ENCODE data around the gene CRYZL1. TPM values are rescaled to one million over a fixed set of nuclear protein-coding genes. Genes with fewer than 3 reads are reported as not detected.
"Not testable (repeated sequence)": the region's sequence is repeated elsewhere in the genome, so short reads cannot be mapped to it uniquely, and the experiment has no call there.

Gene CRYZL1
- total RNA-seq, 2 experiments from 2014 or later = 33.6 to 39.3 TPM

DNA sequence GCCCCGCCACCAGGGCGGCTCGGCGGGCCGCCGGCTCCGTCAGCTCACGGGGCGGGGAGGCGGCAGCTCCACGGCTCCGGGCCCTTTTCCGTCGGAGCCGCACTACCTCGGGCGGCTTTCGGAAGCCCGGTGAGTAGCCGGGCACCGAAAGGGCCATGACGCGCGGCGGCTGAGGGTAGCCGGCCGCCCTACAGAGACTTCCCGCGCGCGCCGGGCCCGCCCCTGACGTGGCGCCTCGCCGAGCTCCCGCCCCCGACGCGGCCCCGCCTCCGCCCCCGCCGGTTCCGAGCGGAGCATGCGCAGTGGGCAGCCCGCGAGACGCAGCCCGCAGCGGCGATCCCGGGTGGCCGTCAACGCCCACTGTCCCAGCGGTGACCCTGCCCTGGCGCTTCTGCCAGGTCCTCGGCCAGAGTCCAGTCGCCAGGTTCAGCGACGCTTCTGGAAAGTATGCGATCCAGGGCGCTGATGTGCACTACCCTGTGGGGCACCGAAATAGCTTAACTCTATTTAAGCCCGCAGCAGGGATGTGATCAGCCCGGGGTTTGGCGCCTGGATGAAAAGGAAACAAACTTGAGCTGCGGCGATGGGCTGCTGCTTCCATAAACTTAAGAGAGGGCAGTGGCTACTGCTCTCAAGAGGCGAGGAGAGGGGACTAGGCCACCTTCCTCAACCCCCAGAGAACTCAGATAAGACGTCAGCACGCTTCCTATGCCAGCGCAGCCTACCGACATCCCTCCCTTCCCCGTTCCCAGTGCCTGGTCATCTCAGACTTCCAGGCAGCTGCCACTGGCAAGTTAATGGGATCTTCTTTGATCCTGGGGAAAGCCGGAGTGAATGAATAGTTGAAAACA lies 52.8 kb downstream of the CRYZL1 start, which contains the start of gene DONSON:
TSS of gene DONSON (minus strand) at position 200 of the 851 bp plus-strand sequence. CDS start at position 157, 43 bp downstream.
- ChIA-PET CTCF (interaction anchor here (0.5 to 5.2 kb wide), 13 partner anchors 9 to 392 kb away, joined by 3 to 54 read pairs (median 4); partner anchors contain the start of genes GART and TMEM50B), POLR2A (interaction anchor here (0.5 to 2.6 kb wide), 26 partner anchors 9 to 817 kb away, joined by 3 to 70 read pairs (median 4); partner anchors contain the start of genes DNAJC28, GART, IFNAR1 and PAXBP1)
- DNase-seq = peak; percentile 89
- Mint-ChIP-seq H3K27ac (peak within 1 kb of the TSS; percentile 80), H3K36me3 (ENCODE audit: low read depth) (peaks cover 26% of the 10 kb centered on the region), H3K4me3 (peak within 1 kb of the TSS; percentile 94), H3K4me1 (peaks cover 29% of the 10 kb centered on the region), H3K9me3 (no peaks in the 10 kb centered on the region), H3K27me3 (no peaks in the 10 kb centered on the region)

DNA sequence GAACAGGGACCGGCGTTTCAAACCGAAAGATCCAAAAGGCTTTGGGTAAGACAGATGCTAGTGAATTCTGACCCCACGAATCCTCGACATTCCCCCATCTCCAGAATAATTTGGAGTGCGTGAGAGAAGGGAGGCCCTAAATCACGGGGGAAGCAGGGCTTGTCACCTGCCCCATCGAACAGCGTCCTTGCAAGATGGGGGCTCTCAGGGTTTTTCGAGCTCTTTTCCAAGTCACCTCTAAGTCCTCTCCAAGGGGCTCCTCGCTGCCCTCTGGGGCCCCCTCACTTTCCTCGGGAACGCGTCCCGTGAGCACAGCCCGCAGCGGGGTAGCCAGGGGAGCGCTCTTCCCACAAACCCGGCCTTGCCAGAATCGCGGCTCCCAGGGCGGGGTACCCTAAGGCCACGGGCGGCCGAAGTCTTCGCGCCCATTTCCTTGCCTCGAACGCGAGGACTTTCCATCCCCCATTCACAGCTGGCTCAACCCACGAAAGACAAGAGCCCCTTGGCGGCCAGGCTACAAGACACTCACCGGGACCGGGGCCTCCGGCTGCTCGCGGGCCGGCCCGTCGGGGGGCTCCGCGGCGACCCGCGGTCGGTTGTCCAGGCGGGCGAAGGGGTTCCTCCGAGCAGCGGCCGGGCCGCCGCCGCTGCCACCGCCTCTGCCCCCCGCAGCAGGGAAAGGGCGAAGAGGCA lies 53.6 kb downstream of the CRYZL1 start:
- H3K4me1 Mint-ChIP-seq = peaks cover 29% of the 10 kb centered on the region
- peak; percentile 37 for DNase-seq
- CTCF ChIA-PET = interaction anchor here (0.5 to 5.2 kb wide), 11 partner anchors 9 to 228 kb away, joined by 3 to 54 read pairs (median 4); partner anchors contain the start of genes GART and TMEM50B
- POLR2A ChIA-PET = interaction anchor here (0.9 to 2.6 kb wide), 20 partner anchors 9 to 817 kb away, joined by 3 to 70 read pairs (median 6); partner anchors contain the start of genes DNAJC28, GART, IFNAR1 and PAXBP1
- peaks cover 23% of the 10 kb centered on the region for H3K36me3 Mint-ChIP-seq (ENCODE audit: low read depth)
- peak overlapping the region; percentile 73 for H3K27ac Mint-ChIP-seq
- no peaks in the 10 kb centered on the region for H3K9me3 Mint-ChIP-seq
- H3K27me3 Mint-ChIP-seq = no peaks in the 10 kb centered on the region
- peak overlapping the region; percentile 89 for H3K4me3 Mint-ChIP-seq

DNA sequence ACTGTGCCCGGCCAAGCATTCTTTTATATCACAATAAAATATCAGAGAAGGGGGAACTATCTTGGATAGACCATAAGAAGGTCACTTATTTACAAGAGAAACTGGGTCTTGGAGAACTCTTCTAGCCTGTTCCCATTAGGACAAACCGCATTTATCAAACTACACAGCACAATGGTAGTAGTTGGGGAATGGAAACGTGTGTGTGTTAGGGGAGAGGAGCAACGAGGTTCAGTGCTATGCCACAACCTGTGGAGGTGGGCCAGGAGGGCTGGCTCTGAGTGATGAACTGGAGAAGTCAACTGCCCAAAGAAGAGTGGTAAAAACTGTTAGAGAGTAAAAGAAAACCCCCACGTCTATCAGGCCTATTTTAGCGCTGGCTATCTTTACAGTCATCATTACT lies 54.6 kb downstream of the CRYZL1 start:
- Mint-ChIP-seq H3K4me3 (peak overlapping the region; percentile 71), H3K9me3 (no peaks in the 10 kb centered on the region), H3K36me3 (ENCODE audit: low read depth) (peaks cover 30% of the 10 kb centered on the region), H3K27me3 (no peaks in the 10 kb centered on the region), H3K4me1 (peaks cover 29% of the 10 kb centered on the region), H3K27ac (no peak overlapping the region)
- no peak for DNase-seq
- ChIA-PET CTCF (no interaction called here), POLR2A (interaction anchor here (1.0 kb wide), 1 partner anchor 12 kb away, joined by 3 read pairs; no protein-coding TSS in a partner anchor)

DNA sequence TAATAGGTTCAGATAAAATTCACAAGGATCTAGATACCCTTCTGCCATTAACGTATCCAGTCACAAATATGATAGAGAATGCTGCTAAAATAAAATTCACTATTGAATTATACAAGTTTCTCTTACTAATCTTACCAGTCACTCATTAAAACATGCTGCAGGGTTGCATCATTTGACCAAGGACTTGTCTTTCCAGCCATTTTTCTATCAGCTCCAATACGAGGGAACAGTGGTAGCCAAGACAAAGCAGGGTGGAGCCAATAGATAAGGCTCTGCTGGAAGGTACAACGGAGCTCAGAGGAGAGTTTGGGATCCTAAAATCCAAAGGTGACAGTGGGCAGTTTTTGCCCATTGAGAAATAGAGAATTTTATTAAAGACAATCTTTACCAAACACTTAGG lies 57.1 kb downstream of the CRYZL1 start:
- Mint-ChIP-seq H3K36me3 (ENCODE audit: low read depth) (peaks cover 42% of the 10 kb centered on the region), H3K27ac (no peak overlapping the region), H3K9me3 (no peaks in the 10 kb centered on the region), H3K27me3 (no peaks in the 10 kb centered on the region), H3K4me1 (peaks cover 27% of the 10 kb centered on the region), H3K4me3 (no peak overlapping the region)
- POLR2A ChIA-PET = interaction anchor here (0.9 to 1.6 kb wide), 4 partner anchors 10 to 56 kb away, joined by 3 to 5 read pairs (median 4); no protein-coding TSS in a partner anchor
- CTCF ChIA-PET = interaction anchor here (1.7 to 3.4 kb wide), 2 partner anchors 12 to 22 kb away, joined by 5 to 22 read pairs; no protein-coding TSS in a partner anchor
- DNase-seq = no peak

DNA sequence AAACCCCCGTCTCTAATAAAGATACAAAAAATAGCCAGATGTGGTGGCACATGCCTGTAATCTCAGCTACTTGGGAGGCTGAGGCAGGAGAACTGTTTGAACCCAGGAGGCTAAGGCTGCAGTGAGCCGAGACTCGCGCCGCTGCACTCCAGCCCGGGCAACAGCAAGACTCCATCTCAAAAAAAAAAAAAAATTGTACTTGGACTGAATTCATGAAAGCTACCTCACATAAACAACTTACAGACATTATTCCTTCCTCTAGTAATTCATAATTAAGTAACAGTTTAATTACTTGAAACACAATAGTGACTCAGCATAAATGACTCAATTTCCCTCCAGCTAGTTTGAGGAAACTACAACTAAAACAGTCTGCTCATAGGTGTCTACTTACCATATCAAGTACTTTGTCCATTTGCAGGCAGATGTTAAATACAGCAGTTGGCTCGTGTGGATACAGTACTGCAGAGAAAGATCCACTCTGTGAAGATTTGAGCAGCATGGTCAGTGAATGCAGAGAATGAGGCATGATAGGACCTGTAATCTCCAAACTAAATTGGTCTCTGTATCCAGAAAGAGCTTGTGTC lies 62.5 kb downstream of the CRYZL1 start:
- DNase-seq = no peak
- Mint-ChIP-seq H3K27me3 (no peaks in the 10 kb centered on the region), H3K27ac (peak overlapping the region; percentile 48), H3K9me3 (no peaks in the 10 kb centered on the region), H3K36me3 (ENCODE audit: low read depth) (peaks cover 57% of the 10 kb centered on the region), H3K4me3 (no peak overlapping the region), H3K4me1 (peaks cover 5% of the 10 kb centered on the region)
- POLR2A ChIA-PET = interaction anchor here (0.7 to 3.7 kb wide), 4 partner anchors 9 to 99 kb away, joined by 3 to 17 read pairs (median 3); partner anchors contain the start of genes DONSON and TMEM50B
- CTCF ChIA-PET = interaction anchor here (0.8 to 1.0 kb wide), 2 partner anchors 10 to 26 kb away, joined by 3 read pairs; partner anchors contain the start of gene DONSON

DNA sequence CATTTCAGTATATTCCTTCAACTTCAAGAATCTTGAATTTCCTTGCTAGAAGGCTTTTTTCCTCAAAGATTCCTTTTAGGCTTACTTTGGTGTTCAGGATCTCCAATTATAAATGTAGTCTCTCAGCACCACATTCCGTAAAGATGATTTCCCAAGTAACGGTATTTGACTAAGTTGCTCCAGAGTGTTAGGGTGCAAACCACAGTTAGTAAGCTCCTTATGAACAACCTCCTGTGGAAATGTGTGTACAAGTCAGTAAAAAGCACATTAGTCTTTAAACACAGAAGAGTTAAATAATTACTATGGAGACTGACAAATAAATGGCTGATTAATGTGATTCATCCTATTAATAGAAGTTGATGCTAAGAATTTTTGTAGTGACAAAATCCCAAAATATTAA lies 63.3 kb downstream of the CRYZL1 start:
- no peak overlapping the region for H3K27ac Mint-ChIP-seq
- peaks cover 63% of the 10 kb centered on the region for H3K36me3 Mint-ChIP-seq (ENCODE audit: low read depth)
- ChIA-PET POLR2A (interaction anchor here (0.7 to 3.7 kb wide), 2 partner anchors 10 to 98 kb away, joined by 3 to 17 read pairs; partner anchors contain the start of genes DONSON and TMEM50B), CTCF (interaction anchor here (1.0 kb wide), 1 partner anchor 27 kb away, joined by 3 read pairs; no protein-coding TSS in a partner anchor)
- no peaks in the 10 kb centered on the region for H3K9me3 Mint-ChIP-seq
- no peaks in the 10 kb centered on the region for H3K27me3 Mint-ChIP-seq
- no peak for DNase-seq
- no peak overlapping the region for H3K4me3 Mint-ChIP-seq
- H3K4me1 Mint-ChIP-seq = peaks cover 9% of the 10 kb centered on the region

DNA sequence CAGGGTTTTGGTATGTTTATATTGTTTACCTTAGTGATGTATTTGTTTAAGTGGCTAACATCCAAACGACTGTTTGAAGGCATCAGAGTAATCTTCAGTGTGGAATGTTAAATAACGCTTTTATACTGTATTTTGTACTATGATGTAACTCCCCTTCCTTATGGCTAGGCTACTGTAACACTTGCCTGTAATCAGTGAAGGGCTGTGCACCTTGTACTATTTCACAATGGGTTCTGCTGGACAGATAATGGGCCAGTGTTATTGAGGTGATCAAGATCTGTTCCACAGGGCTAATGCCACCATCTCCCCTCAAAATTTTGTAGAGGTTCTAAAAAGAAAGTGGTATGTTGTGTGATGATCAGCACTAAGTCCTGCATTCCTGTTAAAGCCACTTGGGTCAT lies 64.8 kb downstream of the CRYZL1 start:
- H3K27ac Mint-ChIP-seq, H3K27me3 Mint-ChIP-seq, H3K4me1 Mint-ChIP-seq, CTCF ChIA-PET, DNase-seq, H3K4me3 Mint-ChIP-seq, H3K9me3 Mint-ChIP-seq: not testable (repeated sequence)
- peaks cover 67% of the 10 kb centered on the region for H3K36me3 Mint-ChIP-seq (ENCODE audit: low read depth)
- POLR2A ChIA-PET = interaction anchor here (0.9 to 3.7 kb wide), 2 partner anchors 11 to 33 kb away, joined by 3 to 17 read pairs; partner anchors contain the start of gene DONSON

DNA sequence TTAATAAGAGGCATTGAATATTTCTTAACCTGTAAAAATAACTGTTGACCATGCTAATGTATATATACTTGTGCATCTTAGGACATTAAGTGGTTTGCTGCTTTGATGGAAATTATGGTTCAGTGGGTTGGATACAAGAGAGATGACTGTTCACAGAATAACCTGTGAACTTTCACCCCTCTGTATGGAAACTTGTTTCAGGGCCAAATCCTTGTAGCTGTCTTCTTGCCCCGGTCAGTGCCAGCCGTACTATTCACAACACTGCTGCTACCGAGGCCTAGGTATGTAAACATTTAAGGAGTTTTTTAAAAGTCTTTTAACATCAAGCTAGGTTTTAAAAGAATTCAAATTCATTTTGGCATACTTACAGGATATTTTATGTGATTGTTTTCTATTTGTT lies 69.2 kb downstream of the CRYZL1 start:
- POLR2A ChIA-PET = interaction anchor here (0.6 to 1.9 kb wide), 4 partner anchors 16 to 350 kb away, joined by 3 to 6 read pairs (median 3); partner anchors contain the start of genes DONSON and SON
- H3K27ac Mint-ChIP-seq = no peak overlapping the region
- CTCF ChIA-PET = interaction anchor here (2.0 to 3.6 kb wide), 2 partner anchors 11 to 34 kb away, joined by 5 to 13 read pairs; no protein-coding TSS in a partner anchor
- no peak for DNase-seq
- H3K27me3 Mint-ChIP-seq = no peaks in the 10 kb centered on the region
- H3K4me1 Mint-ChIP-seq = peaks cover 25% of the 10 kb centered on the region
- no peaks in the 10 kb centered on the region for H3K9me3 Mint-ChIP-seq
- H3K4me3 Mint-ChIP-seq = no peak overlapping the region
- H3K36me3 Mint-ChIP-seq (ENCODE audit: low read depth) = peaks cover 73% of the 10 kb centered on the region

DNA sequence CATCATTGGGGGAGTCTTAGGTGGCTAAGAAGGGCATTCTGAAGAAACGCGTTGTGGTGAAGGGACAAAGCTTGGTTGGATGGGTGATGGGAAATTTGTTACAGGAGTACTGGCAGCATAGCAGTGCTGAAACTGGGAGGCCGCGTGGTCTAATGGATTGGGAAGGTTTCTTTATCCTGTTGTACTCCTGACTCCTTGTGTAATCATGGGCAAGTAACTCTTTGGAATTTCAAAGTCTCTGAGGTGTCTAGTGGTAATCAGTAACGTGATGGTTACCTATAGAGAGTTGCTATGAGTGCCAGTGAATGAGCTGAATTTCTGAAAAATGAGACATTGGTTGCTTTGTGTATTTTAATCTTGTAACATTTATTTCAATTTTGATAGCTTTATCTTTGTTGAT lies 71.5 kb downstream of the CRYZL1 start:
- Mint-ChIP-seq H3K4me1 (peaks cover 43% of the 10 kb centered on the region), H3K27me3 (no peaks in the 10 kb centered on the region), H3K4me3 (no peak overlapping the region), H3K36me3 (ENCODE audit: low read depth) (peaks cover 63% of the 10 kb centered on the region), H3K9me3 (no peaks in the 10 kb centered on the region), H3K27ac (peak overlapping the region; percentile 33)
- DNase-seq = no peak
- CTCF ChIA-PET = interaction anchor here (1.6 kb wide), 1 partner anchor 36 kb away, joined by 6 read pairs; no protein-coding TSS in a partner anchor
- POLR2A ChIA-PET = no interaction called here

DNA sequence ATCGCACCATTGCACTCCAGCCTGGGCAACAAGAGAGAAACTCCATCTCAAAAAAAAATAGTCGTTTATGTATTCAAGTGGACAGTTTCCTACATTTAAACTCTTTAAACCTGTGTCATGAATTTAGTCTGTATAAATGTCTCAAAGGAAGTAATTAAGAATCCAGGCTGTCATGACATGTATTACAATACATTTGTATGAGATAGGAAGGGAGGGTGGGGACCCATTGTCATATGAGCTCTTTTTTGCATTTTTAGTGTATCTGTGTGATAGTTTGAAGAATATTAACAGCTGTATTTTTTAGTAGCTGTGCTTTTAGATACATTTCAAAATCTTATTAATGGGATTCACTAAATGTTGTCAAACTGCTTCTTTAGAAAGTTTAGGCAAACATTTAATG lies 73.1 kb downstream of the CRYZL1 start:
- POLR2A ChIA-PET = interaction anchor here (1.2 to 2.8 kb wide), 6 partner anchors 13 to 28 kb away, joined by 3 to 8 read pairs (median 5); partner anchors contain the start of genes DONSON, GART and SON
- H3K4me1 Mint-ChIP-seq = peaks cover 46% of the 10 kb centered on the region
- DNase-seq = no peak
- no peak overlapping the region for H3K4me3 Mint-ChIP-seq
- CTCF ChIA-PET = interaction anchor here (1.9 kb wide), 1 partner anchor 37 kb away, joined by 7 read pairs; no protein-coding TSS in a partner anchor
- peaks cover 63% of the 10 kb centered on the region for H3K36me3 Mint-ChIP-seq (ENCODE audit: low read depth)
- H3K9me3 Mint-ChIP-seq = no peaks in the 10 kb centered on the region
- H3K27me3 Mint-ChIP-seq = no peaks in the 10 kb centered on the region
- peak overlapping the region; percentile 50 for H3K27ac Mint-ChIP-seq

DNA sequence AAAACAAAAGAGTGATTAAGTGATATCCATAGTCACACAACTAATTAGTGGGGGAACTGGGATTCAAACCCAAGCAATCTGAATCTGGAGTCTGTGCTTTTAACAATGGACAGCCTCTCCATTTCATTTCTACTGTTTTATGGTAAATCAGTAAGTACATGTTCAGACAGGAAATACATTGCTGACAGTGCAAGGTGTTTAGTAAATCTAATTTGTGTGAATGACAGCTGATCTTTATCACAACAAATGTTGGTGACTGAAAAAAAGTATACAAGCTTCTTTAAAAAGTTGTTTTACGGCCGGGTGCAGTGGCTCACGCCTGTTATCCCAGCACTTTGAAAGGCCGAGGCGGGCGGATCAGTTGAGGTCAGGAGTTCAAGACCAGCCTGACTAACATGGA lies 73.6 kb downstream of the CRYZL1 start:
- H3K4me1 Mint-ChIP-seq = peaks cover 49% of the 10 kb centered on the region
- DNase-seq = no peak
- CTCF ChIA-PET = interaction anchor here (1.9 kb wide), 1 partner anchor 38 kb away, joined by 7 read pairs; no protein-coding TSS in a partner anchor
- H3K9me3 Mint-ChIP-seq = no peaks in the 10 kb centered on the region
- no peak overlapping the region for H3K4me3 Mint-ChIP-seq
- peaks cover 63% of the 10 kb centered on the region for H3K36me3 Mint-ChIP-seq (ENCODE audit: low read depth)
- H3K27ac Mint-ChIP-seq = peak overlapping the region; percentile 50
- POLR2A ChIA-PET = interaction anchor here (0.6 to 2.8 kb wide), 8 partner anchors 11 to 88 kb away, joined by 3 to 8 read pairs (median 4); partner anchors contain the start of genes DONSON, GART, SON and TMEM50B
- H3K27me3 Mint-ChIP-seq = no peaks in the 10 kb centered on the region
